SK-N-SH treated with all-trans-retinoic acid at 6 μM for 48 hours (cell line): Measurements from ENCODE around the gene SH3BP4.

Experiments used
- ARNTL ChIP-seq: fragments of 450-650 bp; formaldehyde crosslinking; IDR thresholded peaks from 2 replicates; pipeline ENCODE4 v1.5.0; 2020; ENCODE audit warnings: low read depth, mild to moderate bottlenecking, moderate library complexity, borderline replicate concordance
- CSRNP3 ChIP-seq: fragments of 250-450 bp; sonication (Bioruptor Pico); IDR thresholded peaks from 2 replicates; pipeline ENCODE4 v1.5.1; 2021; ENCODE audit warnings: mild to moderate bottlenecking, moderate library complexity
- ESRRG ChIP-seq: fragments of 250-450 bp; sonication (Bioruptor Pico); IDR thresholded peaks from 2 replicates; pipeline ENCODE4 v1.6.1; 2021; ENCODE audit warnings: mild to moderate bottlenecking
- ISL1 ChIP-seq: fragments of 250-450 bp; sonication (Bioruptor Pico); IDR thresholded peaks from 2 replicates; pipeline ENCODE4 v2.1.2; 2022; ENCODE audit warnings: mild to moderate bottlenecking, moderate library complexity
- OSR1 ChIP-seq: fragments of 250-450 bp; sonication (Bioruptor Pico); IDR thresholded peaks from 2 replicates; pipeline ENCODE4 v1.8.0; 2022; ENCODE audit warnings: moderate library complexity, mild to moderate bottlenecking, inconsistent platforms
- PATZ1 ChIP-seq: fragments of 250-450 bp; sonication (Bioruptor Pico); IDR thresholded peaks from 2 replicates; pipeline ENCODE4 v1.8.0; 2020; ENCODE audit warnings: mild to moderate bottlenecking, moderate library complexity, borderline replicate concordance
- PPARA ChIP-seq: fragments of 250-450 bp; sonication (Bioruptor Pico); IDR thresholded peaks from 2 replicates; pipeline ENCODE4 v1.5.0; 2020; ENCODE audit warnings: mild to moderate bottlenecking, borderline replicate concordance
- RARB ChIP-seq: fragments of 250-450 bp; sonication (Bioruptor Pico); IDR thresholded peaks from 2 replicates; pipeline ENCODE4 v1.8.0; 2021; ENCODE audit warnings: mild to moderate bottlenecking, moderate library complexity
- SNAI2 ChIP-seq: fragments of 250-450 bp; sonication (Bioruptor Pico); IDR thresholded peaks from 2 replicates; pipeline ENCODE4 v1.5.0; 2020; ENCODE audit warnings: mild to moderate bottlenecking, moderate library complexity
- TCF4 ChIP-seq: fragments of 250-450 bp; sonication (Bioruptor Pico); IDR thresholded peaks from 2 replicates; pipeline ENCODE4 v1.8.0; 2021; ENCODE audit warnings: mild to moderate bottlenecking, moderate library complexity, borderline replicate concordance
- ZFP3 ChIP-seq: fragments of 250-450 bp; sonication (Bioruptor Pico); IDR thresholded peaks from 2 replicates; pipeline ENCODE4 v1.5.0; 2020; ENCODE audit warnings: mild to moderate bottlenecking, moderate library complexity
- ZFP30 ChIP-seq: fragments of 450-650 bp; formaldehyde crosslinking; IDR thresholded peaks from 2 replicates; pipeline ENCODE4 v1.5.0; 2022; ENCODE audit warnings: mild to moderate bottlenecking, moderate library complexity
- ZNF70 ChIP-seq: fragments of 450-650 bp; formaldehyde crosslinking; IDR thresholded peaks from 2 replicates; pipeline ENCODE4 v1.5.0; 2020; ENCODE audit warnings: mild to moderate bottlenecking, moderate library complexity
- ZNF8 ChIP-seq: fragments of 450-650 bp; formaldehyde crosslinking; IDR thresholded peaks from 2 replicates; pipeline ENCODE4 v1.5.0; 2020; ENCODE audit warnings: mild to moderate bottlenecking, moderate library complexity

GRCh38 chr2:235064976-235065375, 113.2 kb downstream of the SH3BP4 start:
- TF ChIP-seq ISL1 (CRISPR knock-in tag) (no peak), PPARA (CRISPR knock-in tag) (no peak), RARB (CRISPR knock-in tag) (no peak), TCF4 (CRISPR knock-in tag) (no peak), ZFP3 (CRISPR knock-in tag) (no peak), PATZ1 (CRISPR knock-in tag) (no peak), SNAI2 (CRISPR knock-in tag) (no peak), ARNTL (CRISPR knock-in tag) (no peak), ZFP30 (CRISPR knock-in tag) (no peak), ZNF70 (CRISPR knock-in tag) (no peak), ESRRG (CRISPR knock-in tag) (no peak), CSRNP3 (CRISPR knock-in tag) (no peak), OSR1 (CRISPR knock-in tag) (no peak), ZNF8 (no peak)
